HEK293T (cell line): Measurements from ENCODE around the gene MADD.

Experiments used
- CTCF ChIA-PET: fragments of 350-600 bp; formaldehyde crosslinking; extraction: SDS; loops from one replicate; lab custom pipeline; 2021; ENCODE audit warnings: antibody characterized with exemption, inconsistent platforms; lab: Yijun Ruan, JAX
- POLR2A ChIA-PET: fragments of 350-600 bp; formaldehyde crosslinking; extraction: SDS; loops from one replicate; lab custom pipeline; 2020; ENCODE audit warnings: antibody characterized with exemption, inconsistent platforms; lab: Yijun Ruan, JAX
- DNase-seq: peaks from one replicate; pipeline ENCODE4 v3.0.0; 2012; ENCODE audit warnings: mixed read lengths; ENCODE audit errors: extremely low spot score
- ARNT ChIP-seq: fragments of 450-650 bp; IDR thresholded peaks from 2 replicates; pipeline ENCODE4 v1.6.1; 2017; ENCODE audit warnings: mild to moderate bottlenecking
- BHLHE40 ChIP-seq: fragments of 450-650 bp; IDR thresholded peaks from 2 replicates; pipeline ENCODE4 v1.6.1; 2016; ENCODE audit warnings: mild to moderate bottlenecking, moderate library complexity, borderline replicate concordance
- CTBP1 ChIP-seq: fragments of 450-650 bp; IDR thresholded peaks from 2 replicates; pipeline ENCODE4 v1.6.1; 2016; ENCODE audit warnings: borderline replicate concordance
- ELF4 ChIP-seq: fragments of 450-650 bp; IDR thresholded peaks from 2 replicates; pipeline ENCODE4 v1.6.1; 2017; ENCODE audit warnings: antibody characterized with exemption
- FOXA1 ChIP-seq: fragments of 450-650 bp; IDR thresholded peaks from 2 replicates; pipeline ENCODE4 v1.6.1; 2016; ENCODE audit warnings: mild to moderate bottlenecking
- FOXK2 ChIP-seq: fragments of 450-650 bp; IDR thresholded peaks from 2 replicates; pipeline ENCODE4 v1.6.1; 2016; ENCODE audit warnings: mild to moderate bottlenecking
- FOXM1 ChIP-seq: fragments of 450-650 bp; IDR thresholded peaks from 2 replicates; pipeline ENCODE4 v1.6.1; 2017; ENCODE audit warnings: mild to moderate bottlenecking, borderline replicate concordance
- HDGF ChIP-seq: fragments of 450-650 bp; IDR thresholded peaks from 2 replicates; pipeline ENCODE4 v1.6.1; 2017; ENCODE audit warnings: antibody characterized with exemption, borderline replicate concordance
- L3MBTL2 ChIP-seq: fragments of 450-650 bp; conservative IDR thresholded peaks from 2 replicates; pipeline ENCODE4 v1.6.1; 2016; ENCODE audit warnings: mild to moderate bottlenecking
- LEF1 ChIP-seq: fragments of 450-650 bp; IDR thresholded peaks from 2 replicates; pipeline ENCODE4 v1.6.1; 2017; ENCODE audit warnings: mild to moderate bottlenecking, borderline replicate concordance
- NFRKB ChIP-seq: fragments of 450-650 bp; IDR thresholded peaks from 2 replicates; pipeline ENCODE4 v1.6.1; 2016; ENCODE audit warnings: mild to moderate bottlenecking, moderate library complexity
- PKNOX1 ChIP-seq: fragments of 450-650 bp; IDR thresholded peaks from 2 replicates; pipeline ENCODE4 v1.6.1; 2016
- SP1 ChIP-seq: fragments of 450-650 bp; IDR thresholded peaks from 2 replicates; pipeline ENCODE4 v1.6.1; 2017
- SUZ12 ChIP-seq: fragments of 450-650 bp; IDR thresholded peaks from 2 replicates; pipeline ENCODE4 v1.6.1; 2016; ENCODE audit warnings: mild to moderate bottlenecking
- TARDBP ChIP-seq: fragments of 450-650 bp; IDR thresholded peaks from 2 replicates; pipeline ENCODE4 v1.6.1; 2016
- ZNF384 ChIP-seq: fragments of 450-650 bp; IDR thresholded peaks from 2 replicates; pipeline ENCODE4 v1.6.1; 2016

Gene MADD

GRCh38 chr11:47359586-47359985 lies 89.7 kb downstream of the MADD start:
- no peak for DNase-seq
- POLR2A ChIA-PET, result no interaction called here
- CTCF ChIA-PET, result interaction anchor here (0.7 kb wide), 1 partner anchor 180 kb away, joined by 3 read pairs; no protein-coding TSS in a partner anchor
- TF ChIP-seq SUZ12 (no peak), ARNT (no peak), PKNOX1 (no peak), L3MBTL2 (no peak), FOXM1 (no peak), HDGF (no peak), TARDBP (no peak), LEF1 (no peak), FOXK2 (no peak), CTBP1 (no peak), ELF4 (no peak), SP1 (no peak), FOXA1 (no peak), BHLHE40 (no peak), ZNF384 (no peak), NFRKB (no peak)

- CTCF ChIA-PET, result interaction anchor here (0.6 kb wide), 1 partner anchor 475 kb away, joined by 3 read pairs; no protein-coding TSS in a partner anchor
- no peak for DNase-seq
- TF ChIP-seq FOXK2 (no peak), NFRKB (no peak), SP1 (no peak), ARNT (no peak), BHLHE40 (no peak)
- POLR2A ChIA-PET, result no interaction called here
Observed at GRCh38 chr11:47360341-47360740, 90.4 kb downstream of the MADD start.

- no peak for DNase-seq
- no peak for TF ChIP-seq BHLHE40
- ChIA-PET CTCF (no interaction called here), POLR2A (no interaction called here)
Observed at GRCh38 chr11:47361419-47361818, 91.5 kb downstream of the MADD start.

GRCh38 chr11:47366020-47366490 lies 96.1 kb downstream of the MADD start:
- CTCF ChIA-PET, result no interaction called here
- POLR2A ChIA-PET, result no interaction called here
- no peak for DNase-seq
- no peak for TF ChIP-seq ELF4
- TF ChIP-seq NFRKB, result no peak
- TF ChIP-seq LEF1, result no peak
- no peak for TF ChIP-seq L3MBTL2
- no peak for TF ChIP-seq HDGF
- no peak for TF ChIP-seq SP1
- no peak for TF ChIP-seq FOXK2
- TF ChIP-seq SUZ12, result no peak
- TF ChIP-seq CTBP1, result no peak
- TF ChIP-seq FOXA1, result no peak
- no peak for TF ChIP-seq FOXM1
- no peak for TF ChIP-seq ZNF384
- TF ChIP-seq PKNOX1, result no peak
- TF ChIP-seq TARDBP, result no peak
- no peak for TF ChIP-seq BHLHE40

GRCh38 chr11:47369676-47370075 lies 99.7 kb downstream of the MADD start:
- POLR2A ChIA-PET, result no interaction called here
- no peak for DNase-seq
- CTCF ChIA-PET, result interaction anchor here (1.4 kb wide), 1 partner anchor 15 kb away, joined by 5 read pairs; no protein-coding TSS in a partner anchor
- TF ChIP-seq ELF4 (no peak), TARDBP (no peak), FOXK2 (no peak), HDGF (no peak), BHLHE40 (no peak), FOXM1 (no peak), FOXA1 (no peak)

GRCh38 chr11:47372422-47372821 lies 102.5 kb downstream of the MADD start:
- TF ChIP-seq L3MBTL2, result no peak
- TF ChIP-seq TARDBP, result no peak
- no peak for TF ChIP-seq FOXK2
- no peak for TF ChIP-seq HDGF
- ChIA-PET POLR2A (no interaction called here), CTCF (interaction anchor here (0.6 kb wide), 1 partner anchor 10 kb away, joined by 3 read pairs; no protein-coding TSS in a partner anchor)
- no peak for DNase-seq

GRCh38 chr11:47373876-47374719 lies 104.2 kb downstream of the MADD start:
- CTCF ChIA-PET, result interaction anchor here (0.6 to 1.8 kb wide), 19 partner anchors 9 to 479 kb away, joined by 3 to 13 read pairs (median 4); partner anchors contain the start of gene PSMC3
- POLR2A ChIA-PET, result interaction anchor here (0.7 to 1.5 kb wide), 4 partner anchors 19 to 53 kb away, joined by 3 to 15 read pairs (median 3); partner anchors contain the start of genes PSMC3 and SLC39A13
- peak; percentile 92 for DNase-seq
- TF ChIP-seq BHLHE40 (no peak), SP1 (no peak), LEF1 (no peak), FOXK2 (no peak), TARDBP (no peak), ZNF384 (no peak), PKNOX1 (no peak), NFRKB (no peak), ARNT (no peak), SUZ12 (no peak), ELF4 (no peak), HDGF (no peak), FOXM1 (no peak), L3MBTL2 (no peak), FOXA1 (no peak), CTBP1 (no peak)
